HuH-7 (cell line): Measurements from ENCODE around the gene CYP2U1.

Source experiments
- DNase-seq: peaks from one replicate; pipeline ENCODE4 v3.0.0; 2011; ENCODE audit warnings: low spot score

Gene CYP2U1

DNA sequence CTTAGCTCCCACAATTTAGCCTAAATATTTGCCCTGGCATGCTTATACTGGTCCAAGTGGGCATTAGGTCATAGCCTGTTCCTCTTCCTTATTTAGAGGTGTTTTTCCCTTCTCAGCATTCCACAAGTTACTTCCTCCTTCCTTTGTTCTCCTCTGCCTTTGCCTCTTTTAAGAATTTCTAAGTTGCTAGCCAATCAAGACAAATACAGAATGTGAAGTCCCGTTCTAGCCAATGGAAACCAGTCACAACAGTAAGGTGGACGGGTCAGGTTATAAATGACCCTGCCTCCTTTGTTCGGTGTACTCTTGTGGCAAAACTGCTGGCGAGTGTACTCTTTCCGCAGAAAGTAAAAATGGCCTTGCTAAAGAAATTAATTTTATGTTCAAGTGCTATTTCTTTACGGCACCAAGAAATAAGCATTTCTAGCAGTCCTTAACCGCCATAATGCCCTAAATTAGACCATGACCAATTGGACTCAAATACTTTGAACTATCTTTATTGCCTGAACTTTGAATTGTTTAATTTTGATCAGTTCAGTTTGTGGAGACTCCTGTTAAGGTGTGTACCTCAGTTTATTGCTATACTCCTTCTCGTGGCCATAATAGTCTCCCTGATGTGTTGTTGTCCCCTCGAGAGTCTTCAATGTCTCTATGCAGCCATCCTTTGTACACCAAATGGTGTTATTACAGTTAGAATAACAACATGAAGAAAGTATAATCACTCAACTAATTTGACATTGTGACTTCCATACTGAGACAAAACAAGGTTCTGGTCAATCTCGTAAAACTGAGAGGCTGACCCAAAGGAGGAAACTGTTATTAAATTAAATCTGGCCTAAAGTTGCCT lies 56.8 kb downstream of the CYP2U1 start:
- DNase-seq = no peak

DNA sequence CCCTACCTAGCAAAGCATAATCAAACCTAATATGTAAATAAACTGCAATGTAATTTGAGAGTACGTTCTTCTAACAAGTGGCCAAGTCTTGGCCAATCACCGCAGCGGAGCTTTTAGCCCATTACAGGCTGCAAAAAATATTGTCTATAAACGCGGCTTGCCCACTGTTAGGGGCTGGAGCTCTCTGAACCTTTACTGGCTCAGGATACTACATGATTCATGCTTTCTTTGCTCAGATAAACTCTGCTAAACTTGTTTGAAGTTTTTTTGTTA lies 57.4 kb downstream of the CYP2U1 start:
- DNase-seq = no peak

DNA sequence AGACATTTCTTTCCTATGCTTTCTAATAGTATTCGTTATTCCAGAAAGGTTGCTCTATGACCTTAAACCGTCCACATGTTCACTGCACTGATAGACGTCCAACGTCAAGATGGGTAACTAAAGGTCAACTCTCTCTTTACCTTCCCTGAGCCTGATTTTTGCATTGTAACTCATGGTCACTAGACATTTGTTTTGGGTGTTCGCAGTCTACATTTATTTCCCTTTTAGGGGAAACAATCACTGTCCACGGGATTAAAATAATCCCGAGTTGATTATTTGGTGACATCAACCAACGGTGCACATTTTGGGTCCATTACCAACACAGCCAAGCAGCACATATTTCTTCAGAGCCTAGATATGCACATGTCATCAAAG lies 57.8 kb downstream of the CYP2U1 start:
- DNase-seq = no peak

DNA sequence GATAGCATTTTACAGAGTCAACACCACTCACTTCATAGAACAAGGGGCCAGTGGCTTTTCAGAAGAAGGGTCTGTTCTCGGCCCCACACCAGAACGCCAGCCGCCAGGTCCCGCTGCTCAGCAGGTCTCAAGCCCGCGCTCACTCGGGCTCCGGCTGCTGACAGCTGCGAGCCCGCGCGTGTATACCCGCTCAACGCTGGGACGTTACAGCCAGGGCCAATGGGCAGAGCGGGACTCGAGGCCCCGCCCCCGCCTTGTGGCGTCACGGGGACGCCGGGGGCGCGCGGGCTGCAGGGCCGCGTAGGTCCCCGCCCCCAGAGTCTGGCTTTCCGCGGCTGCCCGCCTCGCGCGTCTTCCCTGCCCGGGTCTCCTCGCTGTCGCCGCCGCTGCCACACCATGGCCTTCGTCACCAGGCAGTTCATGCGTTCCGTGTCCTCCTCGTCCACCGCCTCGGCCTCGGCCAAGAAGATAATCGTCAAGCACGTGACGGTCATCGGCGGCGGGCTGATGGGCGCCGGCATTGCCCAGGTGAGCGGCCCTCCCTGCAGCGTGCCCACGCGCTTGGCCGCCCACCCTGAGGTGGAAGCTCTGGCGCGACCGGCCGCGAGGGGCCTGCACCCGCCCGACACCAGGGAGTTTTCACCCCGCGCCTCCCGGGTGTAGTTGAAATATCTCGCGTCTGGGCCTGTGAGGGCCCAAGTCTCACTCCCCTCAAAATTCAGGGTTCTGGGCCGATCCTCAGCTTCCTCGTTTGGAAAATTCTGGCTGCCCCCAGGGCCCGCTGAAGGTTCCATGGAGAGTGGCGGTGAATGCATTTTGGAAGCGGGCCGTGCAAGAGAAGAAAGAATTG lies 58.4 kb downstream of the CYP2U1 start, which contains the start of gene HADH:
TSS of gene HADH (plus strand) at position 353 of the 850 bp plus-strand sequence. CDS start at position 397, 44 bp downstream.
- DNase-seq = peak; percentile 83

DNA sequence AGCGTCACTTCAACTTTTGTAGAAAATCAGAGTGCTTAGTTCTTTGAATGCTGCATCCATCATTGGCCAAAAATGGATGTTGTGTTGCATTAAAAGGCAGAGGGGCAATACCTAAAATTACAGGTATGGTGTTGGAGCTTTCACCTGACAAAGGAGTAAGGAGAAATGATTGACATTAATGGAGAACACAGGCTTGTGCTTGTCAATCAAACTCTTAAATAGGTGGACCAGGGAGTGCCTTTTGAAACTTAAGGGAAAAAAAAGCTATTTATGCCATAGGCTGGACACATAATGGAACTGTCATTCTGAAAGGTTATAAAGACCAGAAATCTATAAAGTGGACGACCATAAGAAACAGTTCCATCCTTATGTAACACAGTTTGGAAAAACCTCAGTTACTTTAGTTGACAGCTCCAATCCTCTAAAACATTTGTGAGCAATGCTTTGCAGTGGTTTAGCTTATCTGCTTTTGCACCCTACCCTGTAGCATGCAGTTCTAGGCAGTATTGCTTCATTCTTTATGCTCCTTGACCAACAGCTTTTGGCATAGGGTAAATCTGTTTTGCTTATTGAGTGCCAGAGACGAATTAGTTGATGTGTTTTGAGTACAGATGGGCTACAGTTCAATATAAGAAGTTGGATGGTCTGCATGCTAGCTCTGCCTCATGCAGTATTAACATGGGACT lies 60.7 kb downstream of the CYP2U1 start:
- DNase-seq = no peak

DNA sequence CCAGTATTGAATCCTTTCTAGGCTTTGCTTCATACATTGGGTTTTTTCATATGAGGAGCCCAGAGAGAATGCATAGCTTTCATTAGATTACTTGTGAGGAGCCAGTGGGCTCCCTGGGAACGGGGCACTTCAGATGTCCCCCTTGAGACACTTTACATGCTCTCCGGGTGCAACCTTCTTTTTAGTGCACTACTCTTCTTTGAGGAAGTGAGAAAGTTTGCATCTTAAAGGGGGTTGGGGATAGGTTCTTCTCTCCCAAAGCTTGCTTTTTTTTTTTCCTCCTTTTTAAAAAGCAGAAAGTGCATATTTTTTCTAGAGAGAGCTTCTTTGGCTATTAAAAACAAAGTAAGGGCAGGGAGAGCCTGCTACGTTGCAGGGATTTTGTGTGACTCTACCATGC lies 62.6 kb downstream of the CYP2U1 start:
- no peak for DNase-seq

DNA sequence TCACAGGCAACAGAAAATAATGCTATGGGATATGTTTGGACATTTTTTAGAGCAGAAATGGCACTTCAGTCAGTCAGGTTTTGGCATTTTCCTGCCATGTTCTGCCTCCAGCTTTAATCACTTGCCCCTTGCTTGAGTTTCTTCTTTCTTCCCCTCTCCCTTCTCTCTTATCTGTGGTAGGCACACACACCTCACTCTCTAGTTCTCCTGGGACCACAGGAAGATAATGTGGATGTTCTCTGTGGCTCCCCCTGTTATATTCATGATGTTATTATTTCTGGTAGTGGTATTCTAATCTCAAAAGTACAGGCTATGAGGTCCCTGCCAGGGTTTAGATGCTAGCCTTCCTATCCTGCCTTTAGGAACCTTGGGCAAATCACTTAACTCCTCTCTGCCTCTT lies 63.5 kb downstream of the CYP2U1 start:
- no peak for DNase-seq

DNA sequence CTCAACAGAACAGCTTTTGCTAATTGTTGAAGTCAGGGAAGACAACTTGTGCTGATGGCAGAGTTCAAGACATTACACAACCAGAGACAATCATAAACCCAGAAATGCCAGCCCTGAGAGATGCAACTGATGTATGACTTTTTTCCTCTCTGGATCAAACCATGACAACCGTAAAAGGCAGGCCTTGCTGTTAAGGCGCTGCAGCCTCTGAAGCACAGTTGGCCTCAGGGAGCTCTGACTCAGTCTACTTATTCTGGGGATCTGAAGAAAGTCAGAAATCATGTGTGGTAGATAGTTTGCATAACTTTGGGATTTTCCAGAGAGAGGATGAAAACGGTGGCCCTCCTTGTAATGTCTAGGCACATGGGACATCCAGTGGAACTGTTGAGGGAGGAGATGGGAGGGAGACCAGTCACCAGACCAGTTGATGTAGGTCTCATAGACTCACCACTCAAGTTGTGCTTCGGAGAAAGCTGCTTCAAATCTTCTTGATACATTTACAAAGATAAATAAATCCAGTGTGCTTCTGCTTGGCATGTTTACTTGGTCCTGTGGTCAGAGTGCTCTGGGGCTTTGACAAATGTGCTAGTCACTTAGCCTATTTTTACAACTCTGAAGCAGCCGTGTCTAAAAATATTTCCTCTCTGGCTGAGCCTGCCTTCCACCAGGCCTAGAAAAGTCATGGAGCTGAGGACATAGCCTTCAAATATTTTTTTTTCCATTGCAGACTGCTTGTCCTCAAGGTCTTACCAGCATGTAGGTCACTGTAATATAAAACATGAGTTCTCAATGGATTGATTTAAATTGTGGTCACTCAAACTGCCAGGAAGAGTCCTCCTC lies 65.8 kb downstream of the CYP2U1 start:
- no peak for DNase-seq

DNA sequence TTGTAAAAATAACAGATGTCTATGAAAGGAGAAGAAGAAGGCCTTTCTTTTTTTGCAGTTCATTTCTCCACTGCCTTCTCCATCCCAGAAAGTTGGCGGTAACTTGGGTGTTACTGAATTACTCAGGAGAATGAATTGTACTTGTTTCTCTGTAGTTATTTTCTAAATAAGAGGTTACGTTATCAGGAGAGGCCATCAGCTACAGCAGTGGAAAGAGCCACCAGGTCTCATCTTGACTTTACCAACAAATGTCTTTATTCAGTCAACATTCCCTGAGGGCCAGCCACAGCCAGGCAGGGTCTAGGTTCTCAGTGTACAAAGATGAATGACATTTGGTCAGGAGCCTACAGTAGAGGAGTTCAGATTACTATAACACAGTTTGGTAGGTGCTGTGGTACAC lies 66.4 kb downstream of the CYP2U1 start:
- no peak for DNase-seq

DNA sequence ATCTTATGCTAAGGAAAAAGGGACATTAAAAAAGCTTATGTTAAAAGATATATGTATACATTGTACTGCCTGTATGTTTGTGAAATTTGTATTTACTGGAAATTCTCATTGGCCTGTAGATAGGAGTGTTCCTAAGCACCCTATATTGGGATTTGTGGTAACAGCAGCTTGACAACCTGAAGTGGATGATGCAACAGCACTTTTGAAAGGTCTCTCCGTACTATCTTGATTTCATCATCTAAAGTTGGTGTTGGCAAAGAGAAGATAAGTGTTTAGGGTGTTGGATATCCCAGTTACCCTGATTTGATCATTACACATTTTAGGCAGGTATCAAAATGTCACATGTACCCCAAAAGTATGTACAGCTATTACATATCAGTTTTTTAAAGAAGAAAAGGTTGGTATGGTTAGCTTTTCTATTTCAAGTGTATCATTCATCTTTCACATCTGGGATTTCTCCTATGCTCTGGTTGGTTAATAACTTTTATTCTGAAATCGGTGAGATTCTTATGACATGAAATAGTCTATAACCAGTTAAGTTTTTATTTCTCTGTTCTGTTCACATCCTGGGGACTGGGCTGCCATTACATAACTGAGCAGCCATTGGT lies 68.7 kb downstream of the CYP2U1 start:
- DNase-seq = no peak

DNA sequence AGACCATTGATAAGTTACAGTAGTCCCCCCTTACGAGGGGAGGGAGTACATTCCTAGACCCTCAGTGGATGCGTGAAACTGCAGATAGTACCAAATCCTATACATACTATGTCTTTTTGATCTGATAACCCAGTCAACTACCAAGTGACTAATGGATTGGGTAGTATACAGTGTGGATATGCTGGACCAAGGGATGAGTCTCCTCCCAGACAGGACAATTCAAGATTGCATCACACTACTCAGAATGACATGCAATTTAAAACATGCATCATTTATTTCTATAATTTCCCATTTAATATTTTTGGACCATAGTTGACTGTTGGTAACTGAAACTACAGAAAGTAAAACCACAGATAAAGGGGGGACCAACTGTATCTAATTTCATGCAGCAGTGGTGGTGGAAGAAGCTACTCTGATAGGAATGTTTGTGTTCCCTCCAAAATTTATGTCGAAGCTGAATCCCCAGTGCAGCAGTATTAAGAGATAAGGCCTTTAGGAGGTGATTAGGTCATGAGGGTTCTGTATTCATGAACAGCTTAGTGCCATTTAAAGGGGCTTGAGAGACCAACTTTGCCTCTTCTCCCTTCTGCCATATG lies 70.3 kb downstream of the CYP2U1 start:
- DNase-seq = no peak
